Heart left ventricle (tissue), 16 donors: Measurements from ENCODE around the gene TNPO3. TPM values are rescaled to one million over a fixed set of nuclear protein-coding genes. Genes with fewer than 3 reads are reported as not detected.

Experiments
- ATAC-seq, 4 donors: fragments of 200-7000 bp; cut with Tn5 transposase; one replicate each; pipeline ENCODE4 v1.9.1; 2020 to 2022; ENCODE audit warnings: moderate library complexity in 4 of 4, mild to moderate bottlenecking in 3 of 4, moderate number of reproducible peaks in 1 of 4
- DNase-seq, 5 donors: peaks; one replicate each; pipeline ENCODE4 v3.0.0-alpha.2; 2020
- H3K27ac ChIP-seq, 12 donors: fragments of 200-600 bp; sonication (generic) in 4 of 12; one replicate each; pipeline versions ENCODE4 v1.5.0 to v1.8.0; 2016 to 2022; ENCODE audit warnings: mild to moderate bottlenecking in 2 of 12
- H3K27me3 ChIP-seq, 9 donors: fragments of 200-600 bp; sonication (generic) in 2 of 9; one replicate each; pipeline versions ENCODE4 v1.5.1 to v1.8.0; 2016 to 2022; ENCODE audit warnings: mild to moderate bottlenecking in 3 of 9
- H3K36me3 ChIP-seq, 9 donors: fragments of 200-600 bp; sonication (generic) in 2 of 9; one replicate each; pipeline versions ENCODE4 v1.5.0 to v1.8.0; 2018 to 2022; ENCODE audit warnings: mild to moderate bottlenecking in 2 of 9
- H3K4me1 ChIP-seq, 12 donors: fragments of 200-600 bp; sonication (generic) in 4 of 12; one replicate each; pipeline versions ENCODE4 v1.5.0 to v1.8.0; 2016 to 2022; ENCODE audit warnings: mild to moderate bottlenecking in 3 of 12
- H3K4me3 ChIP-seq, 12 donors: fragments of 200-600 bp; sonication (generic) in 4 of 12; one replicate each; pipeline versions ENCODE4 v1.5.0 to v1.8.0; 2017 to 2022; ENCODE audit warnings: mild to moderate bottlenecking in 9 of 12, moderate library complexity in 4 of 12
- H3K9me3 ChIP-seq, 12 donors: fragments of 200-600 bp; sonication (generic) in 4 of 12; one replicate each; pipeline versions ENCODE4 v1.5.0 to v1.8.0; 2016 to 2022; ENCODE audit warnings: mild to moderate bottlenecking in 1 of 12
- CTCF ChIP-seq, 12 donors: fragments of 200-600 bp; sonication (generic) in 4 of 12; IDR thresholded peaks; one replicate each; pipeline versions ENCODE4 v1.5.0 to v1.8.0; 2018 to 2022; ENCODE audit warnings: antibody characterized with exemption in 12 of 12, mild to moderate bottlenecking in 5 of 12
- POLR2A ChIP-seq, 2 donors: fragments of 450-650 bp; IDR thresholded peaks; one replicate each; pipeline ENCODE4 v1.6.1; 2017; ENCODE audit warnings: antibody characterized with exemption in 2 of 2, mild to moderate bottlenecking in 2 of 2, moderate library complexity in 2 of 2
- WGBS, 4 donors: extraction: QIAGEN DNeasy Blood & Tissue Kit in 2 of 4; methylation state at CpG; one replicate each; pipeline versions ENCODE4 v1.1.5 to v1.1.7; 2013 to 2018; 5-methylcytosine and 5-hydroxymethylcytosine counted together
- intact Hi-C, 10 donors: fragments of 100-400 bp; cut with DNase I; formaldehyde crosslinking; loops; one replicate each; pipeline versions ENCODE4 v1.11.1 to v1.14.2; 2022
- polyA plus RNA-seq, 2 donors: library from polyadenylated mRNA; stranded (reverse); fragments of 200-250 nt; gene quantifications; one replicate each; pipeline ENCODE4 v1.2.3, GENCODE V29; 2013
- total RNA-seq, 9 donors: library from RNA; depleted of rRNA in 2 of 9; stranded (reverse); fragments of >200 nt in 2 of 9; fragmentation: NEBNext Ultra II Directional in 3 of 9; extraction: Animal tissue kit (Norgen Biotek cat#: 25700) in 3 of 9; gene quantifications; one replicate each; pipeline versions ENCODE4 v1.1.0 to v1.2.4, GENCODE V29; 2016 to 2023
- donor health status: ischemic (EF 13 %, LVEDD 7.1; RV severe dilation, severe dysfunction).
- donor health status: healthy with polysubstance abuse.
- donor health status: DM: no; HTN: yes; CAD: no.
- donor health status: DM: no; HTN: no; CAD: no.
- donor health status: ischemic (EF 25% LVEDD 6.9; RV normal size, moderate dysfunction).
- donor health status: ischemic (EF 25% LVEDD 5.7; RV mildly dilated, moderate dysfunction).
- donor health status: healthy.
- donor health status: DM: yes; HTN: yes; CAD: no.
- donor health status: ischemic (EF 35%, LVEDD 5.7; RV mildly dilated, moderate dysfunction).
- donor health status: nonischemic (EF 11% LVEDD 7.7; RV severe dilation, severe dysfunction).
- donor health status: DM: yes; HTN: yes; CAD: no.
- donor health status: PGD.
- donor health status: ischemic (EF 29% LVEDD 5.4; RV normal size, mild dysfunction).
- donor health status: nonischemic (EF 23%, LVEDD 6.1; RV moderate dilation, normal function).

The TNPO3 gene
- total and polyA plus RNA-seq, 11 donors: 11.0 to 42.4 (median 31.3) TPM

GRCh38 chr7:129066290-129067131 is 11.6 kb upstream of the TNPO3 start:
- DNase-seq: no peak
- Histone ChIP-seq H3K4me3 (no peak overlapping the region), H3K9me3 (no peaks in the 10 kb centered on the region), H3K36me3 (no peaks in the 10 kb centered on the region), H3K4me1 (peaks cover 0 to 5% (median 0%) of the 10 kb centered on the region in 12 donors), H3K27ac (no peak overlapping the region), H3K27me3 (peaks cover 0 to 28% (median 0%) of the 10 kb centered on the region in 9 donors)
- WGBS, 4 donors: 74 to 79% (median 77%) methylated on average over 9 to 11 of the region's 11 CpGs
- TF ChIP-seq POLR2A (IDR thresholded peaks at IDR 0.05) (no peak), CTCF (IDR thresholded peaks at IDR 0.05) (no peak)
- intact Hi-C loops: no loop called here
- no peak for ATAC-seq

DNA sequence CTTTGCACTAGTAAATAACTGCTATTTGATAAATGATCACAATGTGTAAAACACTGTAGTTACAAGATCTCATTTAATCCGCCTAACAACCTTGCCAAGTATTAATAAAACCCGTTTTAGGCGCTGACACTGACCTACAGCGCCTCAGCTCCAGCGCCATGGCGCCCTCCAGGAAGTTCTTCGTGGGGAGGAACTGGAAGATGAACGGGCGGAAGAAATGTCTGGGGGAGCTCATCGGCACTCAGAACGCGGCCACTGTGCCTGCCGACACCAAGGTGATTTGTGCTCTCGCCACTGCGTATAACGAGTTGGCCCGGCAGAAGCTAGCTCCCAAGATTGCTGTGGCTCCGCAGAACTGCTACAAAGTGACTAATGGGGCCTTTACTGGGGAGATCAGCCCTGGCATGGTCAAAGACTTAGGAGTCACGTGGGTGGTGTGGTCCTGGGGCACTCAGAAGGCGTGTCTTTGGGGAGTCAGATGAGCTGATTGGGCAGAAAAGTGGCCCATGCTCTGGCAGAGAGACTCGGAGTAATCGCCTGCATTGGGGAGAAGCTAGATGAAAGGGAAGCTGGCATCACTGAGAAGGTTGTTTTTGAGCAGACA is 1.1 kb upstream of the TNPO3 start:
- H3K27ac ChIP-seq: peak overlapping the region in 1 of 12 donors; percentile 97
- DNase-seq (no peak), ATAC-seq (no peak)
- intact Hi-C loops: no loop called here
- no peak for TF ChIP-seq CTCF (IDR thresholded peaks at IDR 0.05)
- no peak for TF ChIP-seq POLR2A (IDR thresholded peaks at IDR 0.05)
- no peaks in the 10 kb centered on the region for H3K36me3 ChIP-seq
- peak overlapping the region in 6 of 12 donors; percentile 72 to 96 (median 86) for H3K4me3 ChIP-seq
- peaks cover 0 to 8% (median 0%) of the 10 kb centered on the region in 9 donors for H3K27me3 ChIP-seq
- 67 to 86% (median 81%) methylated on average over 22 of the region's 22 CpGs for WGBS, 4 donors
- H3K9me3 ChIP-seq: no peaks in the 10 kb centered on the region
- H3K4me1 ChIP-seq: peaks cover 0 to 31% (median 22%) of the 10 kb centered on the region in 12 donors

GRCh38 chr7:129055294-129055816 is 444 bp upstream of the TNPO3 start:
- 8 to 11% (median 10%) methylated on average over 9 of the region's 9 CpGs for WGBS, 4 donors
- DNase-seq: no peak
- intact Hi-C loops: no loop called here

More at GRCh38 chr7:129055294-129055816, 444 bp upstream of the TNPO3 start:
- ATAC-seq: peak in 3 of 4 donors; percentile 29 to 47 (median 40)
- Histone ChIP-seq H3K36me3 (no peaks in the 10 kb centered on the region), H3K9me3 (no peaks in the 10 kb centered on the region), H3K27me3 (peaks cover 0 to 8% (median 0%) of the 10 kb centered on the region in 9 donors), H3K4me1 (peaks cover 0 to 31% (median 22%) of the 10 kb centered on the region in 12 donors), H3K4me3 (peak overlapping the region; percentile 72 to 99 (median 90)), H3K27ac (peak overlapping the region; percentile 89 to 100 (median 96))
- TF ChIP-seq CTCF (IDR thresholded peaks at IDR 0.05) (no peak), POLR2A (IDR thresholded peaks at IDR 0.05) (peak in 1 of 2 donors; percentile 34)
